H1 (cell line): ENCODE measurements around the gene RPS15. TPM values are rescaled to one million over a fixed set of nuclear protein-coding genes. Genes with fewer than 3 reads are reported as not detected.

Experiments used
- CTCF ChIA-PET: fragments of 300-600 bp; sonication (Branson Sonifier 250); formaldehyde crosslinking; loops from one replicate; lab custom pipeline; 2021; ENCODE audit not compliant: partially characterized antibody; lab: Charles Lee
- POLR2A ChIA-PET: fragments of 300-600 bp; sonication (Branson Sonifier 250); formaldehyde crosslinking; loops from one replicate; lab custom pipeline; 2021; ENCODE audit warnings: inconsistent platforms; ENCODE audit not compliant: partially characterized antibody; lab: Charles Lee
- DNase-seq, 2 experiments: peaks; one replicate each; pipeline versions ENCODE4 v3.0.0 to v3.0.0-alpha.2; 2010 to 2022; ENCODE audit warnings: low spot score in 2 of 2, low read depth in 1 of 2, mixed read lengths in 1 of 2
- FAIRE-seq: peaks from 2 replicates; lab custom pipeline; 2011; peaks lifted over from hg19 to GRCh38; lab: Jason Lieb, UNC
- H2AFZ ChIP-seq: 2 replicates; pipeline ENCODE4 v1.8.1; 2012; ENCODE audit warnings: low read length, inconsistent platforms
- H2AK5ac ChIP-seq: 2 replicates; pipeline ENCODE4 v1.6.1; 2013; ENCODE audit warnings: low read depth, low read length
- H2BK120ac ChIP-seq: replicated peaks from 2 replicates; pipeline ENCODE3; 2013; ENCODE audit warnings: low read depth, low read length, inconsistent platforms
- H2BK12ac ChIP-seq: 2 replicates; pipeline ENCODE4 v1.6.1; 2013; ENCODE audit warnings: low read depth, low read length
- H2BK15ac ChIP-seq: 2 replicates; pipeline ENCODE4 v1.6.1; 2013; ENCODE audit warnings: low read length
- H2BK20ac ChIP-seq: 2 replicates; pipeline ENCODE4 v1.6.1; 2013; ENCODE audit warnings: low read length
- H2BK5ac ChIP-seq: 2 replicates; pipeline ENCODE4 v1.6.1; 2013; ENCODE audit warnings: low read depth, low read length
- H3K14ac ChIP-seq: 2 replicates; pipeline ENCODE4 v1.6.1; 2013; ENCODE audit warnings: inconsistent platforms; ENCODE audit not compliant: insufficient read length
- H3K18ac ChIP-seq: 2 replicates; pipeline ENCODE4 v1.6.1; 2013; ENCODE audit warnings: low read length; ENCODE audit errors: extremely low read depth
- H3K23ac ChIP-seq: 2 replicates; pipeline ENCODE4 v1.6.1; 2013; ENCODE audit warnings: inconsistent platforms; ENCODE audit not compliant: insufficient read length
- H3K23me2 ChIP-seq: 2 replicates; pipeline ENCODE4 v1.6.1; 2013; ENCODE audit warnings: low read depth, low read length
- H3K27ac ChIP-seq: 2 replicates; pipeline ENCODE4 v1.6.1; 2011; ENCODE audit warnings: low read depth, low read length, inconsistent platforms
- H3K27me3 ChIP-seq, 4 experiments: replicated peaks in 1 of 4; 1 replicate in 1 of 4; 2 replicates in 3 of 4; pipeline versions ENCODE4 v1.6.1 to v1.8.1; 2011 to 2013; ENCODE audit warnings: low read length in 3 of 4, mild to moderate bottlenecking in 3 of 4, inconsistent platforms in 2 of 4, mixed read lengths in 2 of 4, moderate library complexity in 1 of 4; ENCODE audit not compliant: control insufficient read depth in 3 of 4, insufficient read depth in 3 of 4; ENCODE audit errors: extremely low read depth in 1 of 4
- H3K36me3 ChIP-seq, 4 experiments: 2 replicates each; pipeline versions ENCODE4 v1.6.1 to v1.8.1; 2011 to 2013; ENCODE audit warnings: mild to moderate bottlenecking in 4 of 4, low read length in 3 of 4, moderate library complexity in 2 of 4, control low read depth in 1 of 4, inconsistent platforms in 1 of 4; ENCODE audit not compliant: insufficient read depth in 4 of 4, control insufficient read depth in 2 of 4
- H3K4ac ChIP-seq: replicated peaks from 2 replicates; pipeline ENCODE3; 2013; ENCODE audit warnings: low read length, low read depth, mixed read lengths, inconsistent platforms; ENCODE audit not compliant: insufficient read length
- H3K4me1 ChIP-seq, 4 experiments: replicated peaks in 1 of 4; 1 replicate in 1 of 4; 2 replicates in 3 of 4; pipeline versions ENCODE4 v1.6.1 to v1.8.1; 2011 to 2013; ENCODE audit warnings: low read length in 3 of 4, inconsistent platforms in 2 of 4, mixed read lengths in 1 of 4; ENCODE audit not compliant: insufficient read depth in 4 of 4, control insufficient read depth in 3 of 4
- H3K4me2 ChIP-seq, 2 experiments: 2 replicates each; pipeline versions ENCODE4 v1.6.1 to v1.8.1; 2011 to 2013; ENCODE audit warnings: low read depth in 2 of 2, low read length in 2 of 2, control low read depth in 1 of 2, inconsistent platforms in 1 of 2, mild to moderate bottlenecking in 1 of 2; ENCODE audit not compliant: insufficient read depth in 1 of 2
- H3K4me3 ChIP-seq, 4 experiments: fragments of 200-600, 300-600 bp in 1 of 4; sonication (generic), shearing (Covaris generic), sonication (Bioruptor Twin) in 1 of 4; 2 replicates each; pipeline versions ENCODE4 v1.5.1 to v1.8.1; 2011 to 2016; ENCODE audit warnings: low read length in 4 of 4, low read depth in 3 of 4, control low read depth in 2 of 4, inconsistent platforms in 2 of 4, mild to moderate bottlenecking in 2 of 4, mixed read lengths in 1 of 4, moderate library complexity in 1 of 4; ENCODE audit not compliant: insufficient read depth in 2 of 4; ENCODE audit errors: extremely low read depth in 1 of 4
- H3K56ac ChIP-seq: replicated peaks from 2 replicates; pipeline ENCODE3; 2013; ENCODE audit warnings: low read depth, mild to moderate bottlenecking, mixed read lengths, low read length, inconsistent platforms; ENCODE audit not compliant: insufficient read length
- H3K79me1 ChIP-seq: 2 replicates; pipeline ENCODE4 v1.6.1; 2013; ENCODE audit warnings: low read depth, low read length, control low read depth
- H3K79me2 ChIP-seq, 2 experiments: 2 replicates each; pipeline versions ENCODE4 v1.6.1 to v1.8.1; 2012 to 2013; ENCODE audit warnings: low read length in 2 of 2, mild to moderate bottlenecking in 2 of 2, inconsistent platforms in 1 of 2; ENCODE audit not compliant: insufficient read depth in 2 of 2, control insufficient read depth in 1 of 2
- H3K9ac ChIP-seq, 4 experiments: replicated peaks in 1 of 4; 1 replicate in 1 of 4; 2 replicates in 3 of 4; pipeline versions ENCODE4 v1.6.1 to v1.8.1; 2011 to 2013; ENCODE audit warnings: low read depth in 3 of 4, low read length in 3 of 4, control low read depth in 2 of 4, mild to moderate bottlenecking in 2 of 4, moderate library complexity in 2 of 4, inconsistent platforms in 1 of 4; ENCODE audit errors: extremely low read depth in 1 of 4
- H3K9me3 ChIP-seq, 2 experiments: 2 replicates each; pipeline versions ENCODE4 v1.6.1 to v1.8.1; 2012 to 2013; ENCODE audit warnings: mild to moderate bottlenecking in 2 of 2, moderate library complexity in 2 of 2, control low read depth in 1 of 2, inconsistent platforms in 1 of 2, low read depth in 1 of 2, low read length in 1 of 2, mixed read lengths in 1 of 2; ENCODE audit not compliant: insufficient read depth in 2 of 2
- H4K20me1 ChIP-seq, 2 experiments: replicated peaks in 1 of 2; 2 replicates each; pipeline versions ENCODE3 to v1.8.1; 2011 to 2013; ENCODE audit warnings: inconsistent platforms in 2 of 2, low read length in 2 of 2, mild to moderate bottlenecking in 1 of 2; ENCODE audit not compliant: insufficient read depth in 2 of 2, control insufficient read depth in 1 of 2
- H4K5ac ChIP-seq: 2 replicates; pipeline ENCODE4 v1.6.1; 2013; ENCODE audit warnings: low read length, low read depth, mixed read lengths, inconsistent platforms; ENCODE audit not compliant: insufficient read length
- H4K8ac ChIP-seq: 2 replicates; pipeline ENCODE4 v1.8.0; 2013; ENCODE audit warnings: mild to moderate bottlenecking, moderate library complexity, low read length, inconsistent platforms; ENCODE audit not compliant: insufficient read depth; ENCODE audit errors: extremely low read depth
- H4K91ac ChIP-seq: replicated peaks from 2 replicates; pipeline ENCODE3; 2013; ENCODE audit warnings: low read length, mixed read lengths, inconsistent platforms; ENCODE audit not compliant: insufficient read length
- CBX5 ChIP-seq: fragments of 300-800, 300-1000 bp; sonication (generic); IDR thresholded peaks from 2 replicates; pipeline ENCODE4 v1.7.1; 2016; ENCODE audit warnings: antibody characterized with exemption, low read length, low read depth
- CHD1 ChIP-seq: IDR thresholded peaks from 2 replicates; pipeline ENCODE4 v1.6.1; 2012; ENCODE audit warnings: low read depth, low read length, improper control_type of control experiment
- FOSL1 ChIP-seq: IDR thresholded peaks from 2 replicates; pipeline ENCODE4 v1.6.1; 2011; ENCODE audit warnings: mild to moderate bottlenecking, low read depth, low read length, moderate library complexity; ENCODE audit not compliant: insufficient read depth
- HDAC6 ChIP-seq: IDR thresholded peaks from one replicate; pipeline ENCODE4 v1.7.1; 2012; ENCODE audit warnings: low read depth, mild to moderate bottlenecking, inconsistent platforms, low read length, moderate library complexity
- KDM5A ChIP-seq: fragments of 200-600 bp; IDR thresholded peaks from 2 replicates; pipeline ENCODE4 v1.7.1; 2012; ENCODE audit warnings: mild to moderate bottlenecking, low read length, inconsistent platforms, mixed read lengths
- MAX ChIP-seq: IDR thresholded peaks from 2 replicates; pipeline ENCODE4 v1.6.1; 2012; ENCODE audit warnings: inconsistent platforms
- NANOG ChIP-seq: IDR thresholded peaks from 2 replicates; pipeline ENCODE4 v1.6.1; 2011; ENCODE audit warnings: low read length, low read depth, mild to moderate bottlenecking, inconsistent platforms; ENCODE audit not compliant: insufficient read depth, poor library complexity, severe bottlenecking
- RBBP5 ChIP-seq: IDR thresholded peaks from 2 replicates; pipeline ENCODE4 v1.7.1; 2012; ENCODE audit warnings: low read depth, mild to moderate bottlenecking, inconsistent platforms, low read length, moderate library complexity, borderline replicate concordance
- SIX5 ChIP-seq: IDR thresholded peaks from 2 replicates; pipeline ENCODE4 v1.6.1; 2011; ENCODE audit warnings: mild to moderate bottlenecking, low read depth, low read length
- TAF1 ChIP-seq: IDR thresholded peaks from 2 replicates; pipeline ENCODE4 v1.6.1; 2011; ENCODE audit warnings: mild to moderate bottlenecking, low read depth, low read length
- USF2 ChIP-seq: IDR thresholded peaks from 2 replicates; pipeline ENCODE4 v1.6.1; 2011; ENCODE audit warnings: low read length, improper control_type of control experiment
- YY1 ChIP-seq: IDR thresholded peaks from 2 replicates; pipeline ENCODE4 v1.6.1; 2011; ENCODE audit warnings: low read depth, mild to moderate bottlenecking, low read length
- WGBS, 2 experiments: shearing (Covaris generic) in 1 of 2; methylation state at CpG; one replicate each; pipeline versions ENCODE4 v1.1.6 to v1.1.7; 2013 to 2015; ENCODE audit warnings: low lambda C conversion rate in 2 of 2, mixed read lengths in 2 of 2, inconsistent platforms in 1 of 2, low coverage in 1 of 2, missing lambda C conversion rate in 1 of 2; ENCODE audit not compliant: insufficient replicate concordance in 2 of 2, insufficient coverage in 1 of 2, insufficient read length in 1 of 2; ENCODE audit errors: extremely low coverage in 1 of 2, missing lambda C conversion rate in 1 of 2; 5-methylcytosine and 5-hydroxymethylcytosine counted together
- polyA plus RNA-seq, 7 experiments: library from polyadenylated mRNA; depleted of rRNA in 3 of 7; stranded (reverse) in 5 of 7; unstranded in 2 of 7; fragments of >200 nt in 5 of 7; fragments of 200-250 nt in 2 of 7; gene quantifications; 1 replicate in 5 of 7; 2 replicates in 1 of 7; 4 replicates in 1 of 7; pipeline versions ENCODE4 v1.2.1 to v1.2.3, GENCODE V29; 2011 to 2013; ENCODE audit warnings: missing spikeins in 2 of 7, mixed read lengths in 2 of 7
- total RNA-seq: library from RNA; stranded (reverse); fragmentation: NEBNext Ultra II Directional; extraction: Animal tissue kit (Norgen Biotek cat#: 25700); gene quantifications from 2 replicates; pipeline ENCODE4 v1.2.1, GENCODE V29; 2021

RPS15 gene
- total and polyA plus RNA-seq, 2 of the 8 experiments (the other 6 are each of a cell fraction or from before 2014, with no cell fraction given) = 1,562 to 3,890 TPM

- Histone ChIP-seq H3K4ac (no peak overlapping the region), H3K27me3 (no peaks in the 10 kb centered on the region), H2BK20ac (no peak overlapping the region), H2AK5ac (no peak overlapping the region), H2BK120ac (no peak overlapping the region), H3K79me2 (peaks cover 2 to 24% of the 10 kb centered on the region in 2 experiments; a peak in 3 of 4 replicates), H3K9ac (no peak overlapping the region), H2AFZ (no peak overlapping the region), H3K18ac (no peak overlapping the region), H3K9me3 (no peaks in the 10 kb centered on the region), H3K4me2 (0 out of 4 replicates have a peak overlapping the region, but pooled peaks of 1 of the 2 experiments have one; percentile 30), H2BK12ac (no peak overlapping the region), H3K14ac (no peak overlapping the region), H4K91ac (no peak overlapping the region), H4K5ac (no peak overlapping the region), H3K23me2 (peaks cover 3% of the 10 kb centered on the region; the same call in 1 of the 2 replicates), H3K4me3 (peak overlapping the region in 1 of 4 experiments; percentile 89; a peak in 1 of 8 replicates), H4K8ac (no peak overlapping the region), H3K36me3 (peaks cover 35 to 59% (median 45%) of the 10 kb centered on the region in 4 experiments), H2BK5ac (no peak overlapping the region), H4K20me1 (peaks cover 26 to 31% of the 10 kb centered on the region in 2 experiments), H3K56ac (no peak overlapping the region), H2BK15ac (no peak overlapping the region), H3K23ac (no peak overlapping the region), H3K4me1 (peaks cover 0 to 5% (median 4%) of the 10 kb centered on the region in 4 experiments; a peak in 4 of 7 replicates), H3K79me1 (peaks cover 6% of the 10 kb centered on the region), H3K27ac (no peak overlapping the region)
- ChIA-PET CTCF (interaction anchor here (0.6 to 2.0 kb wide), 4 partner anchors 11 to 67 kb away, joined by 3 to 8 read pairs (median 5); no protein-coding TSS in a partner anchor), POLR2A (interaction anchor here (0.6 to 3.8 kb wide), 13 partner anchors 13 to 175 kb away, joined by 3 to 24 read pairs (median 3); no protein-coding TSS in a partner anchor)
- 86% methylated on average over 8 of the region's 8 CpGs; no CpG with 5 or more reads in 1 of the 2 experiments for WGBS, 2 experiments
- FAIRE-seq (no peak), DNase-seq (no peak)
- TF ChIP-seq FOSL1 = no peak
- TF ChIP-seq USF2 = no peak
- TF ChIP-seq YY1 = no peak
- TF ChIP-seq CHD1 = no peak
- TF ChIP-seq KDM5A = no peak
- no peak for TF ChIP-seq RBBP5
- no peak for TF ChIP-seq SIX5
- TF ChIP-seq MAX = no peak
- TF ChIP-seq HDAC6 = no peak
- no peak for TF ChIP-seq TAF1
- no peak for TF ChIP-seq CBX5
- TF ChIP-seq NANOG = no peak
Measured at GRCh38 chr19:1437609-1438008, 587 bp upstream of the RPS15 start.
